ENCODE measurements around the gene PTRH2. TPM values are rescaled to one million over a fixed set of nuclear protein-coding genes. Genes with fewer than 3 reads are reported as not detected.
A peak's percentile ranks its signal among the peaks of the same experiment; 100 is the strongest.

PTRH2 gene
- total RNA-seq, 4 donors from 2014 or later: 12.9 to 35.3 (median 27.4) TPM

DNA sequence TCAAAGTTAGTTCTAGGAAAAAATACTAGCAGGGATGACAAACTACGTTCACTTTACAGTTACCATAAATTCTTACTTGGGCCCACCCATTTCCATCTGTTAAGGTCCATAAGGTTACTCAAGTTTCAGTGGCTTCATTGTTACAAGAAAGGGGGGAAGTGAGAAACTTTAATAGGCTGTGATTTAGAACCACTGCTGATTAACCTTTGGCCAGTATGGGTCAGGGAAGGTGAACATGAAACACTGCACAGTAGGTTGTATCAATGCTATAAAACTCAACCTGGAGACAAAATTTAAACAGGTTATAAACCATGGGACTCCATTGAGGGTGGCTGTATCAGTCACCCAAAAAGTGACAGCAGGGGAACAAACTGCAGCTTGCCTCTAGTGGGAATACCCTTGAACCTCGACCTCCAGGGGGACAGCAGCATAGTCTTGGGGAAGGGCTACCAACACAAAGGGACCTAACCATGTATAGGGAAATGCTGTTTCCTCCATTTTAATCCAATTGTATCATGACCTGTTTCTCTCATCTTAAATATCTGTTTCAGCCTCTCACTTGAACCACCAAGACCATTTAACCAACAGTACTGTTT, 10.4 kb downstream of the PTRH2 start:
- TF ChIP-seq, protein P1, sequence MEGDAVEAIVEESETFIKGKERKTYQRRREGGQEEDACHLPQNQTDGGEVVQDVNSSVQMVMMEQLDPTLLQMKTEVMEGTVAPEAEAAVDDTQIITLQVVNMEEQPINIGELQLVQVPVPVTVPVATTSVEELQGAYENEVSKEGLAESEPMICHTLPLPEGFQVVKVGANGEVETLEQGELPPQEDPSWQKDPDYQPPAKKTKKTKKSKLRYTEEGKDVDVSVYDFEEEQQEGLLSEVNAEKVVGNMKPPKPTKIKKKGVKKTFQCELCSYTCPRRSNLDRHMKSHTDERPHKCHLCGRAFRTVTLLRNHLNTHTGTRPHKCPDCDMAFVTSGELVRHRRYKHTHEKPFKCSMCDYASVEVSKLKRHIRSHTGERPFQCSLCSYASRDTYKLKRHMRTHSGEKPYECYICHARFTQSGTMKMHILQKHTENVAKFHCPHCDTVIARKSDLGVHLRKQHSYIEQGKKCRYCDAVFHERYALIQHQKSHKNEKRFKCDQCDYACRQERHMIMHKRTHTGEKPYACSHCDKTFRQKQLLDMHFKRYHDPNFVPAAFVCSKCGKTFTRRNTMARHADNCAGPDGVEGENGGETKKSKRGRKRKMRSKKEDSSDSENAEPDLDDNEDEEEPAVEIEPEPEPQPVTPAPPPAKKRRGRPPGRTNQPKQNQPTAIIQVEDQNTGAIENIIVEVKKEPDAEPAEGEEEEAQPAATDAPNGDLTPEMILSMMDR (IDR thresholded peaks at IDR 0.05): no peak
- no peak for TF ChIP-seq EP300 (IDR thresholded peaks at IDR 0.05)
- no peak for TF ChIP-seq POLR2A (IDR thresholded peaks at IDR 0.05)
- H3K36me3 ChIP-seq: peaks cover 4 to 86% (median 7%) of the 10 kb centered on the region in 3 donors

GRCh38 chr17:59695945-59696681, 11.1 kb downstream of the PTRH2 start:
- H3K9me3 ChIP-seq: no peaks in the 10 kb centered on the region
- no peak for TF ChIP-seq EP300 (IDR thresholded peaks at IDR 0.05)
- no peak for TF ChIP-seq POLR2A (IDR thresholded peaks at IDR 0.05)
- TF ChIP-seq, protein P1 (IDR thresholded peaks at IDR 0.05): no peak
- peaks cover 4 to 92% (median 13%) of the 10 kb centered on the region in 3 donors for H3K36me3 ChIP-seq
- WGBS, 2 donors: 59% methylated on average over 3 of the region's 3 CpGs
- H3K4me3 ChIP-seq: no peak overlapping the region
- DNase-seq (ENCODE audit: low spot score in 2 of 2): no peak
- no peaks in the 10 kb centered on the region for H3K4me1 ChIP-seq
- no peak overlapping the region for H3K27ac ChIP-seq
- H3K27me3 ChIP-seq: no peaks in the 10 kb centered on the region

More for the DNA sequence above, 10.4 kb downstream of the PTRH2 start:
- H3K4me1 ChIP-seq: no peaks in the 10 kb centered on the region
- H3K4me3 ChIP-seq: no peak overlapping the region
- 67 to 70% methylated on average over 2 of the region's 2 CpGs for WGBS, 2 donors
- no peak overlapping the region for H3K27ac ChIP-seq
- DNase-seq (ENCODE audit: low spot score in 2 of 2): no peak
- H3K27me3 ChIP-seq: no peaks in the 10 kb centered on the region
- H3K9me3 ChIP-seq: no peaks in the 10 kb centered on the region

DNA sequence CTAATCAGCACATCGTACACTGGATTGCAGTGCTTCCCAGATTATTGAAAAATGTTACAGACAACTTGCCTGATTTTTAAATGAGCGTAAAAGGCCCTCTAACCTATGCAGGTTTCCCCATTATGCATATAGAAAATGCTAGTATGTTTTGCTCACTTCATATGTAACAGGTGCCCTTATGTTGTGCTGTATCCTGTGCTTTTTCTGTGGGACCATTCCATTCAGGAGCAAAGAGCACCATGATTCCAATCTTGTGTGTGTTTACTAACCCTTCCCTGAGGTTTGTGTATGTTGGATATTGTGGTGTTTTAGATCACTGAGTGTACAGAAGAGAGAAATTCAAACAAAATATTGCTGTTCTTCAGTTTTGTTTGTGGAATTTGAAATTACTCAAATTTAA, 12.9 kb downstream of the PTRH2 start:
- DNase-seq (ENCODE audit: low spot score in 2 of 2): no peak
- Histone ChIP-seq H3K4me3 (no peak overlapping the region), H3K9me3 (no peaks in the 10 kb centered on the region), H3K4me1 (no peaks in the 10 kb centered on the region), H3K27ac (no peak overlapping the region), H3K36me3 (peaks cover 4 to 99% (median 21%) of the 10 kb centered on the region in 3 donors), H3K27me3 (no peaks in the 10 kb centered on the region)
- TF ChIP-seq, protein P1 (IDR thresholded peaks at IDR 0.05): no peak
- TF ChIP-seq POLR2A (IDR thresholded peaks at IDR 0.05): no peak
- TF ChIP-seq EP300 (IDR thresholded peaks at IDR 0.05): no peak
- WGBS, 2 donors: 86 to 91% methylated on average over 2 of the region's 2 CpGs

GRCh38 chr17:59693582-59693981, 13.6 kb downstream of the PTRH2 start:
- H3K27ac ChIP-seq: no peak overlapping the region
- H3K9me3 ChIP-seq: no peaks in the 10 kb centered on the region
- no peak overlapping the region for H3K4me3 ChIP-seq
- H3K27me3 ChIP-seq: no peaks in the 10 kb centered on the region
- 84 to 89% methylated on average over 7 of the region's 7 CpGs for WGBS, 2 donors
- DNase-seq (ENCODE audit: low spot score in 2 of 2): no peak
- peaks cover 4 to 99% (median 15%) of the 10 kb centered on the region in 3 donors for H3K36me3 ChIP-seq
- H3K4me1 ChIP-seq: peaks cover 0 to 4% (median 0%) of the 10 kb centered on the region in 4 donors
- TF ChIP-seq, protein P1 (IDR thresholded peaks at IDR 0.05): no peak
- TF ChIP-seq EP300 (IDR thresholded peaks at IDR 0.05): no peak

DNA sequence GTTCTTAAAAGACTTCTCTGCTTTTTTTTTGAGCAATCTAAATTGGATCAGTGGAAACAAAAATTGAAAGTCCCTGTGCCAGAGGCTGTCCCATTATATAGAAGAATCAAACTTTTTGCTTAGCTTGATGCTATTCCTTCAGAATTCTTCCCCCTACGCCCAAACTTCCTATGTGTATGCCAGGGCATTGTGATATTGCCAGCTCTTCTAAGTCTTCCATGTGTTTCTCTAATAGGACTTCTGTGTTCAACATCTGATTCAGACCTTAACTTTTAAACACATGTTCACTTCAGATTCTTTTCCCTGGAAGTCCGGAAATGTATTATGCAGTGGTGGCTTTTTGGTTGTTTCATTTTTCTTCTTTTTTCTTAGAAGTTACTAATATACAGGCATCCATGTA, 18.7 kb downstream of the PTRH2 start:
- DNase-seq (ENCODE audit: low spot score in 2 of 2): no peak
- TF ChIP-seq POLR2A (IDR thresholded peaks at IDR 0.05) (no peak), EP300 (IDR thresholded peaks at IDR 0.05) (no peak)
- TF ChIP-seq, protein P1 (IDR thresholded peaks at IDR 0.05): no peak
- Histone ChIP-seq H3K9me3 (no peaks in the 10 kb centered on the region), H3K36me3 (peaks cover 0 to 98% (median 19%) of the 10 kb centered on the region in 3 donors), H3K27me3 (no peaks in the 10 kb centered on the region), H3K27ac (peak overlapping the region in 2 of 4 donors; percentile 4 to 14), H3K4me3 (no peak overlapping the region), H3K4me1 (peaks cover 0 to 24% (median 0%) of the 10 kb centered on the region in 4 donors)
- 56 to 58% methylated on average over 2 of the region's 2 CpGs for WGBS, 2 donors

All from tibial nerve (tissue), 4 donors.